PC-9 (cell line): ENCODE measurements around the gene SYK. TPM values are rescaled to one million over a fixed set of nuclear protein-coding genes. Genes with fewer than 3 reads are reported as not detected.
"Not testable (repeated sequence)": the region's sequence is repeated elsewhere in the genome, so short reads cannot be mapped to it uniquely, and the experiment has no call there.

Experiments used
- Bru-seq: library from RNA; stranded (reverse); fragments of 400-500 nt; gene quantifications from one replicate; lab custom pipeline; 2021; lab: Mats Ljungman, UMichigan
- BruChase-seq, 2 experiments: library from RNA; stranded (reverse); fragments of 400-500 nt; gene quantifications; one replicate each; lab custom pipeline; 2021; lab: Mats Ljungman, UMichigan
- BruUV-seq: library from RNA; stranded (reverse); fragments of 400-500 nt; replicated peaks from 2 replicates; lab custom pipeline; 2021; lab: Mats Ljungman, UMichigan
- CTCF ChIA-PET: fragments of 300-600 bp; sonication (Branson Sonifier 250); formaldehyde crosslinking; loops from one replicate; lab custom pipeline; 2022; ENCODE audit warnings: antibody characterized with exemption; lab: Charles Lee
- POLR2A ChIA-PET: fragments of 300-600 bp; sonication (Branson Sonifier 250); formaldehyde crosslinking; loops from one replicate; lab custom pipeline; 2022; ENCODE audit warnings: antibody characterized with exemption; ENCODE audit not compliant: unreplicated experiment; lab: Charles Lee
- DNase-seq, 2 experiments: peaks; one replicate each; pipeline versions ENCODE4 v3.0.0 to v3.0.0-alpha.2; 2015 to 2022; ENCODE audit warnings: mixed read lengths in 1 of 2
- H2AFZ ChIP-seq: fragments of 200-600 bp; sonication (generic); 2 replicates; pipeline ENCODE4 v1.8.1; 2017; ENCODE audit warnings: antibody characterized with exemption
- H3F3A ChIP-seq: fragments of 200-600 bp; sonication (generic); 2 replicates; pipeline ENCODE4 v1.8.1; 2017; ENCODE audit warnings: antibody characterized with exemption, mild to moderate bottlenecking, low read depth; ENCODE audit not compliant: insufficient read depth
- H3K27ac ChIP-seq: fragments of 200-600 bp; sonication (generic); 2 replicates; pipeline ENCODE4 v1.6.1; 2016; ENCODE audit warnings: mixed run types
- H3K27me3 ChIP-seq: fragments of 200-600 bp; sonication (generic); 2 replicates; pipeline ENCODE4 v1.6.1; 2016; ENCODE audit warnings: low read depth, mixed run types; ENCODE audit not compliant: insufficient read depth
- H3K36me3 ChIP-seq: fragments of 200-600 bp; sonication (generic); 2 replicates; pipeline ENCODE4 v1.6.1; 2016; ENCODE audit warnings: low read depth, mixed run types
- H3K4me1 ChIP-seq: fragments of 200-600 bp; sonication (generic); replicated peaks from 2 replicates; pipeline ENCODE4 v1.6.1; 2016; ENCODE audit warnings: mixed run types; ENCODE audit not compliant: insufficient read depth
- H3K4me2 ChIP-seq: fragments of 200-600 bp; sonication (generic); 2 replicates; pipeline ENCODE4 v1.6.1; 2017; ENCODE audit warnings: mixed run types
- H3K4me3 ChIP-seq: fragments of 200-600 bp; sonication (generic); 2 replicates; pipeline ENCODE4 v1.6.1; 2016; ENCODE audit warnings: mixed run types
- H3K79me2 ChIP-seq: fragments of 200-600 bp; sonication (generic); 2 replicates; pipeline ENCODE4 v1.6.1; 2017; ENCODE audit warnings: low read depth, mixed run types
- H3K9me2 ChIP-seq: fragments of 200-600 bp; sonication (generic); 2 replicates; pipeline ENCODE4 v1.8.1; 2017; ENCODE audit warnings: mild to moderate bottlenecking; ENCODE audit not compliant: insufficient read depth
- H3K9me3 ChIP-seq: fragments of 200-600 bp; sonication (generic); 2 replicates; pipeline ENCODE4 v1.8.1; 2016; ENCODE audit warnings: low read depth; ENCODE audit not compliant: insufficient read depth
- H4K20me1 ChIP-seq: fragments of 200-600 bp; sonication (generic); 2 replicates; pipeline ENCODE4 v1.8.1; 2017; ENCODE audit not compliant: insufficient read depth
- CTCF ChIP-seq: fragments of 200-600 bp; sonication (generic); conservative IDR thresholded peaks from 2 replicates; pipeline ENCODE4 v1.6.1; 2017; ENCODE audit warnings: mixed run types, antibody characterized with exemption, mild to moderate bottlenecking, moderate library complexity
- EZH2 ChIP-seq: fragments of 200-600 bp; sonication (generic); IDR thresholded peaks from 2 replicates; pipeline ENCODE4 v1.8.0; 2017; ENCODE audit warnings: antibody characterized with exemption, low read depth
- intact Hi-C: fragments of 100-400 bp; cut with micrococcal nuclease; formaldehyde crosslinking; loops from one replicate; pipeline ENCODE4 v1.10.0; 2022; ENCODE audit not compliant: unreplicated experiment
- long read RNA-seq: library from polyadenylated mRNA; stranded (forward); transcript quantifications from one replicate; pipeline ENCODE4 v2.0.0, GENCODE V29; 2022
- total RNA-seq: library from RNA; stranded (reverse); gene quantifications from 2 replicates; pipeline ENCODE4 v1.2.3, GENCODE V29; 2021

SYK gene
- total RNA-seq, result 23.3 and 32.1 TPM in 2 replicates
- Bru-seq, nascent RNA, result percentile 67 among the genes with signal in this experiment
- BruChase-seq, experiment 1, labeled RNA remaining after a 2-hour chase, result percentile 56 among the genes with signal in this experiment
- BruChase-seq, experiment 2, labeled RNA remaining after a 6-hour chase, result percentile 65 among the genes with signal in this experiment
- long read RNA-seq, full-length matches to known transcripts, result 15 of 41 reads
- long read RNA-seq, partial matches to known transcripts, result 13 of 41 reads
- long read RNA-seq, other reads (novel, unspliced or antisense), result 13 of 41 reads

DNA sequence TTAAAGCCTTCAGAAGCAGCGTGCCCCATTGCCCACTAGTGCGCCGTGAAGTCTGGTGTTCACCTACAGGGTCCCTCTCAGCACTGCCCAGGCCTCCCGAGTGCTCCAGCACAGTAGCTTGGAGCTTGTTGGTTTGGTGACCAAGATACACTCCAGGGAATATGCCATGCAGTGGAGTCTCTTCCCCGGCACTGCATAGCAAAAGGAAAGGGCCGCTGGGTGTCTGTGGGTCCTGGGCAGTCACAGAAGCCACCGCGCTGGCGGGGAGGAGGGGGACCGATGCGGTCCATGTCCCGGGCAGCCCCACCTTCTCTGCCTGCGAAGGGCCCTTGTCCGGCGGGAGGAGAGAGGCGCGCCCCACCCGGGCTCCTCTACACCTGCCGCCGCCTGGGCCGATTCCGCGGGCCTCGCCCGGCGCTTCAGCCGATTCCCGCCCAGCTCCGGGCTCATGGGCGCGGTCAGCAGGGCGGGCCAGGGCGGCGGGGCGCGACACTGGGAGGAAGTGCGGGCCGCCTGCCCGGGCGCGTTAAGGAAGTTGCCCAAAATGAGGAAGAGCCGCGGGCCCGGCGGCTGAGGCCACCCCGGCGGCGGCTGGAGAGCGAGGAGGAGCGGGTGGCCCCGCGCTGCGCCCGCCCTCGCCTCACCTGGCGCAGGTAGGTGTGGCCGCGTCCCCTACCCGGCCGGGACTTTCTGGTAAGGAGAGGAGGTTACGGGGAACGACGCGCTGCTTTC is at the start of gene SYK:
Gene SYK (plus strand): TSS at position 579 of the 732 bp plus-strand sequence. CDS start 42,080 bp downstream, outside the sequence.
- H2AFZ ChIP-seq, result peak within 1 kb of the TSS; percentile 98
- POLR2A ChIA-PET, result no interaction called here

GRCh38 chr9:90755514-90756371 is 45.9 kb upstream of the SYK start:
- H3K4me3 ChIP-seq, result 0 out of 2 replicates have a peak overlapping the region, but pooled peaks have one; percentile 5
- peaks cover 19% of the 10 kb centered on the region for H3K4me1 ChIP-seq
- not testable (repeated sequence) for BruUV-seq, H3K9me3 ChIP-seq, H3K79me2 ChIP-seq, H3K36me3 ChIP-seq, H2AFZ ChIP-seq, H3F3A ChIP-seq, H3K27me3 ChIP-seq, H4K20me1 ChIP-seq, H3K9me2 ChIP-seq
- peak; percentile 90 for TF ChIP-seq CTCF
- DNase-seq, result peak; percentile 75 to 76
- peak overlapping the region; percentile 65 for H3K27ac ChIP-seq
- POLR2A ChIA-PET, result interaction anchor here (0.6 kb wide), 1 partner anchor 1523 kb away, joined by 3 read pairs; no protein-coding TSS in a partner anchor
- CTCF ChIA-PET, result interaction anchor here (0.7 to 1.2 kb wide), 5 partner anchors 425 to 1158 kb away, joined by 3 to 6 read pairs (median 3); no protein-coding TSS in a partner anchor
- peak overlapping the region; percentile 62 for H3K4me2 ChIP-seq
- intact Hi-C loops, result loop anchor here (2.0 to 10.0 kb wide), 5 partner anchors 91 to 1153 kb away; no protein-coding TSS in a partner anchor

More for the DNA sequence above, at the start of gene SYK:
- H3K79me2 ChIP-seq, result peaks cover 35% of the 10 kb centered on the region
- no TSS peak for BruUV-seq
- H3K4me1 ChIP-seq, result peaks cover 12% of the 10 kb centered on the region
- H3K36me3 ChIP-seq, result no peaks in the 10 kb centered on the region; the same call in 1 of the 2 replicates
- H3K4me3 ChIP-seq, result peak within 1 kb of the TSS; percentile 91
- H4K20me1 ChIP-seq, result no peaks in the 10 kb centered on the region
- H3K27ac ChIP-seq, result peak within 1 kb of the TSS; percentile 53
- peak within 1 kb of the TSS; percentile 84 for H3K4me2 ChIP-seq
- intact Hi-C loops, result no loop called here
- H3K9me3 ChIP-seq, result no peaks in the 10 kb centered on the region
- TF ChIP-seq CTCF, result no peak
- TF ChIP-seq EZH2, result no peak
- peaks cover 13% of the 10 kb centered on the region; the same call in 1 of the 2 replicates for H3F3A ChIP-seq
- no peaks in the 10 kb centered on the region for H3K27me3 ChIP-seq
- no peaks in the 10 kb centered on the region for H3K9me2 ChIP-seq
- peak; percentile 62 to 74 for DNase-seq
- CTCF ChIA-PET, result no interaction called here

GRCh38 chr9:90760577-90760976 is 41.0 kb upstream of the SYK start:
- H3K79me2 ChIP-seq, POLR2A ChIA-PET, intact Hi-C loops, BruUV-seq, H2AFZ ChIP-seq, H3F3A ChIP-seq, H3K9me3 ChIP-seq, H3K27me3 ChIP-seq, H3K4me1 ChIP-seq, DNase-seq, H3K36me3 ChIP-seq, H3K4me3 ChIP-seq, H4K20me1 ChIP-seq, H3K9me2 ChIP-seq, H3K4me2 ChIP-seq, CTCF ChIA-PET, H3K27ac ChIP-seq: not testable (repeated sequence)
